Measurements from ENCODE around the gene DNAH5. TPM values are rescaled to one million over a fixed set of nuclear protein-coding genes. Genes with fewer than 3 reads are reported as not detected.

The DNAH5 gene
- total RNA-seq, 2 experiments from 2014 or later = not detected

GRCh38 chr5:13830536-13830935, 114.0 kb downstream of the DNAH5 start:
- H3K27ac Mint-ChIP-seq = no peak overlapping the region
- POLR2A ChIA-PET = no interaction called here
- CTCF ChIA-PET = no interaction called here
- no peak for ATAC-seq
- no peak overlapping the region for H3K4me3 Mint-ChIP-seq
- H3K36me3 Mint-ChIP-seq (ENCODE audit: low read depth) = no peaks in the 10 kb centered on the region
- intact Hi-C loops (cut with micrococcal nuclease) = no loop called here
- TF ChIP-seq, protein P1, sequence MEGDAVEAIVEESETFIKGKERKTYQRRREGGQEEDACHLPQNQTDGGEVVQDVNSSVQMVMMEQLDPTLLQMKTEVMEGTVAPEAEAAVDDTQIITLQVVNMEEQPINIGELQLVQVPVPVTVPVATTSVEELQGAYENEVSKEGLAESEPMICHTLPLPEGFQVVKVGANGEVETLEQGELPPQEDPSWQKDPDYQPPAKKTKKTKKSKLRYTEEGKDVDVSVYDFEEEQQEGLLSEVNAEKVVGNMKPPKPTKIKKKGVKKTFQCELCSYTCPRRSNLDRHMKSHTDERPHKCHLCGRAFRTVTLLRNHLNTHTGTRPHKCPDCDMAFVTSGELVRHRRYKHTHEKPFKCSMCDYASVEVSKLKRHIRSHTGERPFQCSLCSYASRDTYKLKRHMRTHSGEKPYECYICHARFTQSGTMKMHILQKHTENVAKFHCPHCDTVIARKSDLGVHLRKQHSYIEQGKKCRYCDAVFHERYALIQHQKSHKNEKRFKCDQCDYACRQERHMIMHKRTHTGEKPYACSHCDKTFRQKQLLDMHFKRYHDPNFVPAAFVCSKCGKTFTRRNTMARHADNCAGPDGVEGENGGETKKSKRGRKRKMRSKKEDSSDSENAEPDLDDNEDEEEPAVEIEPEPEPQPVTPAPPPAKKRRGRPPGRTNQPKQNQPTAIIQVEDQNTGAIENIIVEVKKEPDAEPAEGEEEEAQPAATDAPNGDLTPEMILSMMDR (IDR thresholded peaks at IDR 0.05) = no peak
- no peaks in the 10 kb centered on the region for H3K4me1 Mint-ChIP-seq (ENCODE audit: low read depth)
- H3K9me3 Mint-ChIP-seq = peaks cover 1% of the 10 kb centered on the region
- DNase-seq = no peak
- no peaks in the 10 kb centered on the region for H3K27me3 Mint-ChIP-seq

DNA sequence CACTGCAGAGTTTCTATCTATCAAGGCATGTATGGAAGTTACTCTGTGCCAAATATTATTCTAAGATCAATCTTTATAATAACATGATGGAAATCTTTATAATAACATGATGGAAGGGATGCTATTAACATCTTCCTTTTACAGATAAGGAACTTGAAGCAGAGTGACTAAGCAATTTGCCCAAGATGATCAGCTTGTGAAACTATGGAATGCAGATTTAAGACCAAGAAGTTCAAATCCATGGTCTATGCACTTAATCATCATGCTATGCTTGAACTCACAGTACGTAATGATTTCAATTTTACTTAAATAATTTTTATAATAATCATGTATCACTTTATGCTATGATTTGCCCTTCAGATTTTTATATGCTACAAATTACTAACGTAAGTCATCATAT, 123.1 kb downstream of the DNAH5 start:
- Mint-ChIP-seq H3K27me3 (no peaks in the 10 kb centered on the region), H3K27ac (no peak overlapping the region), H3K9me3 (peaks cover 3% of the 10 kb centered on the region), H3K4me1 (ENCODE audit: low read depth) (no peaks in the 10 kb centered on the region), H3K4me3 (no peak overlapping the region), H3K36me3 (ENCODE audit: low read depth) (no peaks in the 10 kb centered on the region)
- POLR2A ChIA-PET = no interaction called here
- DNase-seq (no peak), ATAC-seq (no peak)
- CTCF ChIA-PET = no interaction called here
- intact Hi-C loops (cut with micrococcal nuclease) = no loop called here
- TF ChIP-seq, protein P1 (IDR thresholded peaks at IDR 0.05) = no peak

GRCh38 chr5:13816126-13816525, 128.4 kb downstream of the DNAH5 start:
- Mint-ChIP-seq H3K4me3 (no peak overlapping the region), H3K4me1 (ENCODE audit: low read depth) (no peaks in the 10 kb centered on the region), H3K27me3 (no peaks in the 10 kb centered on the region), H3K27ac (no peak overlapping the region), H3K36me3 (ENCODE audit: low read depth) (no peaks in the 10 kb centered on the region), H3K9me3 (peaks cover 2% of the 10 kb centered on the region)
- DNase-seq (no peak), ATAC-seq (no peak)
- intact Hi-C loops (cut with micrococcal nuclease) = no loop called here
- ChIA-PET POLR2A (no interaction called here), CTCF (no interaction called here)
- TF ChIP-seq, protein P1 (IDR thresholded peaks at IDR 0.05) = no peak

DNA sequence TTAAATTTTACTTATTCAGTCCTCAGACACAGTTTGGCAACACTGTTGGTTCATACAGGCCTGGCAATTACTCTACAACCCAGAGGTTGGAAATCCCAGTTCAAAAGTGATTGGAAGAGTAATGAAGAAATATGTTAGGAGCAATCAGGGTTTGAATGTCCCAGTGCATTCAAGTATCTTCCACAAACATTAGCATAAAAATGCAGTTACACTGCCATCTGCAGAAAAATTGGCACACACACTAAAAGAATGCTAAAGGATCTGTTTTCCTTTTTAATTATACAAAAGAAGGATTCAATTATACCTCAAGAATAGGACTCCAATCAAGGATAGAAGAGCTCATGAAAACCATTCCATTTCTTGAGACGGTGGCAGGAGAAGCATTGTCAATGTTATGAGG, 130.2 kb downstream of the DNAH5 start:
- CTCF ChIA-PET = no interaction called here
- POLR2A ChIA-PET = no interaction called here
- Mint-ChIP-seq H3K27me3 (no peaks in the 10 kb centered on the region), H3K36me3 (ENCODE audit: low read depth) (no peaks in the 10 kb centered on the region), H3K27ac (no peak overlapping the region), H3K9me3 (peaks cover 6% of the 10 kb centered on the region), H3K4me3 (no peak overlapping the region), H3K4me1 (ENCODE audit: low read depth) (no peaks in the 10 kb centered on the region)
- no peak for DNase-seq
- TF ChIP-seq, protein P1 (IDR thresholded peaks at IDR 0.05) = no peak
- intact Hi-C loops (cut with micrococcal nuclease) = no loop called here
- ATAC-seq = no peak

DNA sequence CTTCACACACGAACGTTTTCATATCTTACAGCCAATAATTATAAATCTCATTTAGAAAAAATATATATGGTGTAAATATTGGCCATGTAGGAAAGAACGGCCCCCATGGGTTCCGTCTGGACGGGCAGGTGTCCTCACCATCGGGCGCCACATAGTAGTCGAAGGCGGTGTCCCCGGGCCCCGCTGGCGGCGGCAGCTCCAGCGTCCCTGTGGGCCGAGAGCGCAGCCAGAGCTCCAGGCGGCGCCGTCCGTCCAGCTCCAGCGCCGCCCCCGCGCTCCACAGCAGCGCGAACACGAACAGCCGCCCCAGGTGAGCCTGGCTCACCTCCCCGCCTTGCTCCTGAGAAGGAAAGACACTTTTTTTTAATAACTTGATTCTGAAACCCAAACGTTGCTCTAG, 134.6 kb downstream of the DNAH5 start:
- TF ChIP-seq, protein P1 (IDR thresholded peaks at IDR 0.05) = no peak
- ATAC-seq = no peak
- Mint-ChIP-seq H3K27ac (no peak overlapping the region), H3K36me3 (ENCODE audit: low read depth) (no peaks in the 10 kb centered on the region), H3K4me1 (ENCODE audit: low read depth) (no peaks in the 10 kb centered on the region), H3K27me3 (no peaks in the 10 kb centered on the region), H3K4me3 (no peak overlapping the region), H3K9me3 (peaks cover 10% of the 10 kb centered on the region)
- intact Hi-C loops (cut with micrococcal nuclease) = no loop called here
- CTCF ChIA-PET = no interaction called here
- no peak for DNase-seq
- POLR2A ChIA-PET = no interaction called here
